ENCODE data around the gene SLC30A3. TPM values are rescaled to one million over a fixed set of nuclear protein-coding genes. Genes with fewer than 3 reads are reported as not detected.

The SLC30A3 gene
- total RNA-seq, 1 donor from 2014 or later: 1.7 TPM

- H3K27me3 Mint-ChIP-seq (ENCODE audit: low read depth): peaks cover 4% of the 10 kb centered on the region
- H3K4me3 Mint-ChIP-seq (ENCODE audit: low read depth): no peak overlapping the region
- DNase-seq (ENCODE audit: low spot score): no peak
- H3K27ac Mint-ChIP-seq: no peak overlapping the region
- intact Hi-C loops (cut with micrococcal nuclease): no loop called here
- H3K36me3 Mint-ChIP-seq (ENCODE audit: low read depth): peaks cover 16% of the 10 kb centered on the region
- no peaks in the 10 kb centered on the region for H3K4me1 Mint-ChIP-seq (ENCODE audit: low read depth)
- no peaks in the 10 kb centered on the region for H3K9me3 Mint-ChIP-seq
Observed at GRCh38 chr2:27247893-27248292, 15.0 kb downstream of the SLC30A3 start.

GRCh38 chr2:27245626-27246025 lies 17.2 kb downstream of the SLC30A3 start:
- intact Hi-C loops (cut with micrococcal nuclease): no loop called here
- Mint-ChIP-seq H3K36me3 (ENCODE audit: low read depth) (peaks cover 37% of the 10 kb centered on the region), H3K9me3 (no peaks in the 10 kb centered on the region), H3K4me1 (ENCODE audit: low read depth) (no peaks in the 10 kb centered on the region), H3K27ac (no peak overlapping the region), H3K27me3 (ENCODE audit: low read depth) (peaks cover 1% of the 10 kb centered on the region), H3K4me3 (ENCODE audit: low read depth) (no peak overlapping the region)
- DNase-seq (ENCODE audit: low spot score): no peak

- H3K4me1 Mint-ChIP-seq (ENCODE audit: low read depth): no peaks in the 10 kb centered on the region
- H3K27me3 Mint-ChIP-seq (ENCODE audit: low read depth): peaks cover 1% of the 10 kb centered on the region
- no peak overlapping the region for H3K4me3 Mint-ChIP-seq (ENCODE audit: low read depth)
- no peaks in the 10 kb centered on the region for H3K9me3 Mint-ChIP-seq
- intact Hi-C loops (cut with micrococcal nuclease): no loop called here
- H3K36me3 Mint-ChIP-seq (ENCODE audit: low read depth): peaks cover 42% of the 10 kb centered on the region
- H3K27ac Mint-ChIP-seq: no peak overlapping the region
- no peak for DNase-seq (ENCODE audit: low spot score)
Observed at GRCh38 chr2:27245116-27245515, 17.7 kb downstream of the SLC30A3 start.

GRCh38 chr2:27243391-27244130 lies 19.3 kb downstream of the SLC30A3 start:
- peaks cover 54% of the 10 kb centered on the region for H3K36me3 Mint-ChIP-seq (ENCODE audit: low read depth)
- no peak overlapping the region for H3K27ac Mint-ChIP-seq
- H3K9me3 Mint-ChIP-seq: no peaks in the 10 kb centered on the region
- no peak overlapping the region for H3K4me3 Mint-ChIP-seq (ENCODE audit: low read depth)
- intact Hi-C loops (cut with micrococcal nuclease): no loop called here
- H3K27me3 Mint-ChIP-seq (ENCODE audit: low read depth): no peaks in the 10 kb centered on the region
- no peaks in the 10 kb centered on the region for H3K4me1 Mint-ChIP-seq (ENCODE audit: low read depth)
- DNase-seq (ENCODE audit: low spot score): no peak

GRCh38 chr2:27242614-27242951 lies 20.3 kb downstream of the SLC30A3 start:
- Mint-ChIP-seq H3K9me3 (no peaks in the 10 kb centered on the region), H3K4me1 (ENCODE audit: low read depth) (no peaks in the 10 kb centered on the region), H3K27me3 (ENCODE audit: low read depth) (no peaks in the 10 kb centered on the region), H3K4me3 (ENCODE audit: low read depth) (no peak overlapping the region), H3K27ac (no peak overlapping the region), H3K36me3 (ENCODE audit: low read depth) (peaks cover 63% of the 10 kb centered on the region)
- no peak for DNase-seq (ENCODE audit: low spot score)
- intact Hi-C loops (cut with micrococcal nuclease): no loop called here

- no peak overlapping the region for H3K4me3 Mint-ChIP-seq (ENCODE audit: low read depth)
- no peaks in the 10 kb centered on the region for H3K4me1 Mint-ChIP-seq (ENCODE audit: low read depth)
- no peaks in the 10 kb centered on the region for H3K9me3 Mint-ChIP-seq
- H3K27me3 Mint-ChIP-seq (ENCODE audit: low read depth): no peaks in the 10 kb centered on the region
- peaks cover 69% of the 10 kb centered on the region for H3K36me3 Mint-ChIP-seq (ENCODE audit: low read depth)
- intact Hi-C loops (cut with micrococcal nuclease): no loop called here
- DNase-seq (ENCODE audit: low spot score): no peak
- H3K27ac Mint-ChIP-seq: no peak overlapping the region
Observed at GRCh38 chr2:27241761-27242613, 20.9 kb downstream of the SLC30A3 start.

GRCh38 chr2:27240406-27240805 lies 22.4 kb downstream of the SLC30A3 start:
- H3K4me1 Mint-ChIP-seq (ENCODE audit: low read depth): no peaks in the 10 kb centered on the region
- H3K36me3 Mint-ChIP-seq (ENCODE audit: low read depth): peaks cover 82% of the 10 kb centered on the region
- H3K9me3 Mint-ChIP-seq: no peaks in the 10 kb centered on the region
- H3K4me3 Mint-ChIP-seq (ENCODE audit: low read depth): no peak overlapping the region
- no peak overlapping the region for H3K27ac Mint-ChIP-seq
- no peaks in the 10 kb centered on the region for H3K27me3 Mint-ChIP-seq (ENCODE audit: low read depth)
- DNase-seq (ENCODE audit: low spot score): no peak
- intact Hi-C loops (cut with micrococcal nuclease): no loop called here

- intact Hi-C loops (cut with micrococcal nuclease): no loop called here
- Mint-ChIP-seq H3K36me3 (ENCODE audit: low read depth) (peaks cover 90% of the 10 kb centered on the region), H3K4me3 (ENCODE audit: low read depth) (no peak overlapping the region), H3K27ac (no peak overlapping the region), H3K9me3 (no peaks in the 10 kb centered on the region), H3K27me3 (ENCODE audit: low read depth) (no peaks in the 10 kb centered on the region), H3K4me1 (ENCODE audit: low read depth) (no peaks in the 10 kb centered on the region)
- no peak for DNase-seq (ENCODE audit: low spot score)
Observed at GRCh38 chr2:27238976-27239375, 23.9 kb downstream of the SLC30A3 start.

GRCh38 chr2:27237341-27237945 lies 25.4 kb downstream of the SLC30A3 start:
- Mint-ChIP-seq H3K27me3 (ENCODE audit: low read depth) (no peaks in the 10 kb centered on the region), H3K27ac (no peak overlapping the region), H3K36me3 (ENCODE audit: low read depth) (peaks cover 90% of the 10 kb centered on the region), H3K4me1 (ENCODE audit: low read depth) (no peaks in the 10 kb centered on the region), H3K4me3 (ENCODE audit: low read depth) (no peak overlapping the region), H3K9me3 (no peaks in the 10 kb centered on the region)
- intact Hi-C loops (cut with micrococcal nuclease): no loop called here
- no peak for DNase-seq (ENCODE audit: low spot score)

GRCh38 chr2:27236626-27237025 lies 26.2 kb downstream of the SLC30A3 start:
- Mint-ChIP-seq H3K4me3 (ENCODE audit: low read depth) (no peak overlapping the region), H3K4me1 (ENCODE audit: low read depth) (no peaks in the 10 kb centered on the region), H3K27ac (no peak overlapping the region), H3K27me3 (ENCODE audit: low read depth) (no peaks in the 10 kb centered on the region), H3K36me3 (ENCODE audit: low read depth) (peaks cover 91% of the 10 kb centered on the region), H3K9me3 (no peaks in the 10 kb centered on the region)
- DNase-seq (ENCODE audit: low spot score): no peak
- intact Hi-C loops (cut with micrococcal nuclease): no loop called here

- H3K27ac Mint-ChIP-seq: no peak overlapping the region
- no peaks in the 10 kb centered on the region for H3K9me3 Mint-ChIP-seq
- peaks cover 91% of the 10 kb centered on the region for H3K36me3 Mint-ChIP-seq (ENCODE audit: low read depth)
- no peak for DNase-seq (ENCODE audit: low spot score)
- H3K27me3 Mint-ChIP-seq (ENCODE audit: low read depth): no peaks in the 10 kb centered on the region
- intact Hi-C loops (cut with micrococcal nuclease): no loop called here
- H3K4me3 Mint-ChIP-seq (ENCODE audit: low read depth): no peak overlapping the region
- no peaks in the 10 kb centered on the region for H3K4me1 Mint-ChIP-seq (ENCODE audit: low read depth)
Observed at GRCh38 chr2:27236136-27236535, 26.7 kb downstream of the SLC30A3 start.

- Mint-ChIP-seq H3K9me3 (no peaks in the 10 kb centered on the region), H3K36me3 (ENCODE audit: low read depth) (peaks cover 86% of the 10 kb centered on the region), H3K4me3 (ENCODE audit: low read depth) (no peak overlapping the region), H3K27ac (no peak overlapping the region), H3K4me1 (ENCODE audit: low read depth) (no peaks in the 10 kb centered on the region), H3K27me3 (ENCODE audit: low read depth) (no peaks in the 10 kb centered on the region)
- no peak for DNase-seq (ENCODE audit: low spot score)
- intact Hi-C loops (cut with micrococcal nuclease): no loop called here
Observed at GRCh38 chr2:27233341-27233740, 29.5 kb downstream of the SLC30A3 start.

- DNase-seq (ENCODE audit: low spot score): no peak
Observed at GRCh38 chr2:27231921-27232320, 30.9 kb downstream of the SLC30A3 start.

More at GRCh38 chr2:27231921-27232320, 30.9 kb downstream of the SLC30A3 start:
- Mint-ChIP-seq H3K36me3 (ENCODE audit: low read depth) (peaks cover 87% of the 10 kb centered on the region), H3K4me3 (ENCODE audit: low read depth) (no peak overlapping the region), H3K27me3 (ENCODE audit: low read depth) (no peaks in the 10 kb centered on the region), H3K9me3 (no peaks in the 10 kb centered on the region), H3K4me1 (ENCODE audit: low read depth) (no peaks in the 10 kb centered on the region), H3K27ac (no peak overlapping the region)
- intact Hi-C loops (cut with micrococcal nuclease): no loop called here

All from activated T-helper 2 cell treated with anti-CD3 and anti-CD28 coated beads, Interferon-gamma antibody, Interleukin-2, Interleukin-4, amounts not matched to agents 10 μg/mL and 5 μg/mL and 100 μg/mL, durations not matched to agents 14 hours and 24 hours and 36 hours (primary cell).